WTC11 (cell line): ENCODE measurements around the gene PPP1R14C. TPM values are rescaled to one million over a fixed set of nuclear protein-coding genes. Genes with fewer than 3 reads are reported as not detected.

Experiments used
- ATAC-seq: fragments of 200-7000 bp; cut with Tn5 transposase; 2 replicates; pipeline ENCODE4 v1.10.0; 2021; ENCODE audit warnings: mild to moderate bottlenecking, moderate library complexity
- CTCF ChIA-PET: fragments of 300-600 bp; sonication (Branson Sonifier 250); formaldehyde crosslinking; loops from one replicate; lab custom pipeline; 2021; ENCODE audit warnings: antibody characterized with exemption; lab: Charles Lee
- POLR2A ChIA-PET: fragments of 350-600 bp; sonication (Branson Sonifier 250); formaldehyde crosslinking; loops from one replicate; lab custom pipeline; 2021; ENCODE audit warnings: antibody characterized with exemption; lab: Charles Lee
- DNase-seq: peaks from one replicate; pipeline ENCODE4 v3.0.0; 2021; ENCODE audit warnings: low spot score
- H3K27ac Mint-ChIP-seq: 2 replicates; pipeline ENCODE4 v1.8.0; 2021; ENCODE audit warnings: mixed read lengths
- H3K27me3 Mint-ChIP-seq: 2 replicates; pipeline ENCODE4 v1.8.0; 2021; ENCODE audit warnings: low read depth, mild to moderate bottlenecking, moderate library complexity, mixed read lengths
- H3K36me3 Mint-ChIP-seq: 2 replicates; pipeline ENCODE4 v1.8.0; 2021; ENCODE audit warnings: mixed read lengths
- H3K4me1 Mint-ChIP-seq: 2 replicates; pipeline ENCODE4 v1.8.0; 2022; ENCODE audit warnings: mixed read lengths
- H3K4me3 Mint-ChIP-seq: 2 replicates; pipeline ENCODE4 v1.8.0; 2021; ENCODE audit warnings: mild to moderate bottlenecking, moderate library complexity, mixed read lengths
- H3K9me3 Mint-ChIP-seq: 2 replicates; pipeline ENCODE4 v1.8.0; 2021; ENCODE audit warnings: mixed read lengths
- ATF1 ChIP-seq: sonication (generic); formaldehyde crosslinking; IDR thresholded peaks from 2 replicates; pipeline ENCODE4 v1.8.1; 2023; ENCODE audit warnings: mild to moderate bottlenecking, moderate library complexity, missing genetic modification reagents
- CTCF ChIP-seq: fragments of 200-600 bp; IDR thresholded peaks from 2 replicates; pipeline ENCODE4 v1.8.0; 2022; ENCODE audit warnings: antibody characterized with exemption
- EMX1 ChIP-seq: fragments of 250-450 bp; sonication (Bioruptor Pico); IDR thresholded peaks from 2 replicates; pipeline ENCODE4 v1.8.0; 2021; ENCODE audit warnings: mild to moderate bottlenecking
- FOXJ3 ChIP-seq: sonication (generic); formaldehyde crosslinking; IDR thresholded peaks from 2 replicates; pipeline ENCODE4 v1.9.0; 2021; ENCODE audit warnings: missing genetic modification reagents, mild to moderate bottlenecking, borderline replicate concordance
- GTF2I ChIP-seq: fragments of 250-450 bp; sonication (Bioruptor Pico); conservative IDR thresholded peaks from 2 replicates; pipeline ENCODE4 v1.4.0; 2021; ENCODE audit warnings: mild to moderate bottlenecking
- MXD4 ChIP-seq: fragments of 250-450 bp; sonication (Bioruptor Pico); IDR thresholded peaks from 2 replicates; pipeline ENCODE4 v1.8.0; 2021; ENCODE audit warnings: mild to moderate bottlenecking, moderate library complexity, borderline replicate concordance
- NR1H2 ChIP-seq: sonication (generic); formaldehyde crosslinking; IDR thresholded peaks from 2 replicates; pipeline ENCODE4 v1.9.0; 2021; ENCODE audit warnings: mild to moderate bottlenecking, moderate library complexity, missing genetic modification reagents
- PRRX2 ChIP-seq: fragments of 250-450 bp; sonication (Bioruptor Pico); IDR thresholded peaks from 2 replicates; pipeline ENCODE4 v1.8.0; 2021; ENCODE audit warnings: mild to moderate bottlenecking
- SOX15 ChIP-seq: fragments of 250-450 bp; sonication (Bioruptor Pico); IDR thresholded peaks from 2 replicates; pipeline ENCODE4 v1.9.0; 2021; ENCODE audit warnings: mild to moderate bottlenecking
- TCF7 ChIP-seq: sonication (generic); formaldehyde crosslinking; IDR thresholded peaks from 2 replicates; pipeline ENCODE4 v1.8.0; 2022; ENCODE audit warnings: mild to moderate bottlenecking, low read depth, missing genetic modification reagents, moderate library complexity
- ZNF532 ChIP-seq: fragments of 250-450 bp; sonication (Bioruptor Pico); IDR thresholded peaks from 2 replicates; pipeline ENCODE4 v1.9.0; 2021; ENCODE audit warnings: mild to moderate bottlenecking, borderline replicate concordance
- ZNF671 ChIP-seq: fragments of 250-450 bp; sonication (Bioruptor Pico); IDR thresholded peaks from 2 replicates; pipeline ENCODE4 v1.8.0; 2021; ENCODE audit warnings: mild to moderate bottlenecking
- total RNA-seq: library from RNA; stranded (reverse); gene quantifications from 3 replicates; pipeline ENCODE4 v1.2.3, GENCODE V29; 2021
- TF ChIP-seq, protein P1 (sequence below): sonication (generic); formaldehyde crosslinking; IDR thresholded peaks from 2 replicates; pipeline ENCODE4 v1.8.0; 2023; ENCODE audit warnings: mild to moderate bottlenecking, missing genetic modification reagents
- TF ChIP-seq, protein P2 (sequence below): fragments of 250-450 bp; sonication (Bioruptor Pico); IDR thresholded peaks from 2 replicates; pipeline ENCODE4 v1.9.0; 2021; ENCODE audit warnings: mild to moderate bottlenecking
- TF ChIP-seq, protein P3 (sequence below): fragments of 250-450 bp; sonication (Bioruptor Pico); IDR thresholded peaks from 2 replicates; pipeline ENCODE4 v1.9.0; 2021; ENCODE audit warnings: moderate library complexity, mild to moderate bottlenecking, inconsistent platforms, borderline replicate concordance
- TF ChIP-seq, protein P4 (sequence below): fragments of 250-450 bp; sonication (Bioruptor Pico); IDR thresholded peaks from 2 replicates; pipeline ENCODE4 v1.9.0; 2021; ENCODE audit warnings: mild to moderate bottlenecking

Gene PPP1R14C
- total RNA-seq, 1 experiment from 2014 or later, result 1.1 TPM

- H3K9me3 Mint-ChIP-seq, result peaks cover 9% of the 10 kb centered on the region
- POLR2A ChIA-PET, result no interaction called here
- ATAC-seq, result no peak
Measured at GRCh38 chr6:150230164-150230561, 87.3 kb downstream of the PPP1R14C start.

DNA sequence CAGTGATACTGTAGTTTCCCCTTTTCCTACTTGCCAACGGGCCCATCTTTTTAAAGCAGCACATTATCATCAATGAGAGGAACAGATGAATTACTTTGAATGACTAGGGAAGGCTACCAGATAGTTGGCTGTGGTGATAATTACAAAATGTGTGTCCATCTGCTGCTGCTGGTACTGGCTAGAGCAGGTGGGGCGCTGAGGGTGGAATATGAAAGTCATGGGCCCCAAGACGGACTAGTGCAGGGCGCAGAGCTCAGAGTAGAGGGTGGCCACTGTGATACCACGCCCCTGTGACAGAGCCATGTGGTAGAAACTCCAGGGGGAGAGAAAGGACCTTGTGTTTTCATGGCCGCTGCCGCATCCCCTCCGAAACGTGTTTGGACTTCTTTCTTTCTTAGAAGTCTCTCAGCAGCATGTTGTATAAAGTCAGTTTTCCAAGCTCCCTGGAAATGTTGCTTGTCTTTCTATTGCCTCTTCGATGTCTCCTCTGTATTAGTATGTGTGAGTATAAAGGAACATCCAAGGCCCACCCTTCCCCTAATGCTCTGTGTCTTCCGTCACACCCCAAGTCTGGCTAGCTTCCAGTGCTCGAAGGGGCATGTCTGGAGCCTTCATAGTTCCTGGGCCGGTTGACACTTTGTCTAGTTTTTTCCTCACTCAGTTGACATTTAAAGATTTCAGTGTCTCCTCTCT is 88.1 kb downstream of the PPP1R14C start:
- ATAC-seq, result no peak
- DNase-seq, result no peak
- Mint-ChIP-seq H3K27me3 (peaks cover 66% of the 10 kb centered on the region), H3K4me3 (no peak overlapping the region), H3K27ac (no peak overlapping the region), H3K36me3 (no peaks in the 10 kb centered on the region), H3K9me3 (peaks cover 9% of the 10 kb centered on the region), H3K4me1 (peaks cover 28% of the 10 kb centered on the region)
- POLR2A ChIA-PET, result no interaction called here
- CTCF ChIA-PET, result no interaction called here
- TF ChIP-seq SOX15 (no peak), NR1H2 (CRISPR knock-in tag) (no peak), PRRX2 (CRISPR knock-in tag) (no peak), TCF7 (CRISPR knock-in tag) (no peak), ZNF671 (CRISPR knock-in tag) (no peak)
- TF ChIP-seq, protein P1, sequence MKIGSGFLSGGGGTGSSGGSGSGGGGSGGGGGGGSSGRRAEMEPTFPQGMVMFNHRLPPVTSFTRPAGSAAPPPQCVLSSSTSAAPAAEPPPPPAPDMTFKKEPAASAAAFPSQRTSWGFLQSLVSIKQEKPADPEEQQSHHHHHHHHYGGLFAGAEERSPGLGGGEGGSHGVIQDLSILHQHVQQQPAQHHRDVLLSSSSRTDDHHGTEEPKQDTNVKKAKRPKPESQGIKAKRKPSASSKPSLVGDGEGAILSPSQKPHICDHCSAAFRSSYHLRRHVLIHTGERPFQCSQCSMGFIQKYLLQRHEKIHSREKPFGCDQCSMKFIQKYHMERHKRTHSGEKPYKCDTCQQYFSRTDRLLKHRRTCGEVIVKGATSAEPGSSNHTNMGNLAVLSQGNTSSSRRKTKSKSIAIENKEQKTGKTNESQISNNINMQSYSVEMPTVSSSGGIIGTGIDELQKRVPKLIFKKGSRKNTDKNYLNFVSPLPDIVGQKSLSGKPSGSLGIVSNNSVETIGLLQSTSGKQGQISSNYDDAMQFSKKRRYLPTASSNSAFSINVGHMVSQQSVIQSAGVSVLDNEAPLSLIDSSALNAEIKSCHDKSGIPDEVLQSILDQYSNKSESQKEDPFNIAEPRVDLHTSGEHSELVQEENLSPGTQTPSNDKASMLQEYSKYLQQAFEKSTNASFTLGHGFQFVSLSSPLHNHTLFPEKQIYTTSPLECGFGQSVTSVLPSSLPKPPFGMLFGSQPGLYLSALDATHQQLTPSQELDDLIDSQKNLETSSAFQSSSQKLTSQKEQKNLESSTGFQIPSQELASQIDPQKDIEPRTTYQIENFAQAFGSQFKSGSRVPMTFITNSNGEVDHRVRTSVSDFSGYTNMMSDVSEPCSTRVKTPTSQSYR, result no peak
- TF ChIP-seq, protein P2, sequence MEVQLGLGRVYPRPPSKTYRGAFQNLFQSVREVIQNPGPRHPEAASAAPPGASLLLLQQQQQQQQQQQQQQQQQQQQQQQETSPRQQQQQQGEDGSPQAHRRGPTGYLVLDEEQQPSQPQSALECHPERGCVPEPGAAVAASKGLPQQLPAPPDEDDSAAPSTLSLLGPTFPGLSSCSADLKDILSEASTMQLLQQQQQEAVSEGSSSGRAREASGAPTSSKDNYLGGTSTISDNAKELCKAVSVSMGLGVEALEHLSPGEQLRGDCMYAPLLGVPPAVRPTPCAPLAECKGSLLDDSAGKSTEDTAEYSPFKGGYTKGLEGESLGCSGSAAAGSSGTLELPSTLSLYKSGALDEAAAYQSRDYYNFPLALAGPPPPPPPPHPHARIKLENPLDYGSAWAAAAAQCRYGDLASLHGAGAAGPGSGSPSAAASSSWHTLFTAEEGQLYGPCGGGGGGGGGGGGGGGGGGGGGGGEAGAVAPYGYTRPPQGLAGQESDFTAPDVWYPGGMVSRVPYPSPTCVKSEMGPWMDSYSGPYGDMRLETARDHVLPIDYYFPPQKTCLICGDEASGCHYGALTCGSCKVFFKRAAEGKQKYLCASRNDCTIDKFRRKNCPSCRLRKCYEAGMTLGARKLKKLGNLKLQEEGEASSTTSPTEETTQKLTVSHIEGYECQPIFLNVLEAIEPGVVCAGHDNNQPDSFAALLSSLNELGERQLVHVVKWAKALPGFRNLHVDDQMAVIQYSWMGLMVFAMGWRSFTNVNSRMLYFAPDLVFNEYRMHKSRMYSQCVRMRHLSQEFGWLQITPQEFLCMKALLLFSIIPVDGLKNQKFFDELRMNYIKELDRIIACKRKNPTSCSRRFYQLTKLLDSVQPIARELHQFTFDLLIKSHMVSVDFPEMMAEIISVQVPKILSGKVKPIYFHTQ, result no peak

More at GRCh38 chr6:150230164-150230561, 87.3 kb downstream of the PPP1R14C start:
- Mint-ChIP-seq H3K27me3 (peaks cover 68% of the 10 kb centered on the region), H3K27ac (no peak overlapping the region), H3K36me3 (no peaks in the 10 kb centered on the region), H3K4me3 (no peak overlapping the region), H3K4me1 (peaks cover 36% of the 10 kb centered on the region)
- no peak for DNase-seq
- CTCF ChIA-PET, result no interaction called here
- TF ChIP-seq MXD4 (CRISPR knock-in tag) (no peak), CTCF (no peak), FOXJ3 (CRISPR knock-in tag) (no peak), ATF1 (no peak), ZNF671 (CRISPR knock-in tag) (no peak), GTF2I (CRISPR knock-in tag) (no peak), EMX1 (CRISPR knock-in tag) (no peak), ZNF532 (no peak)
- TF ChIP-seq, protein P3, sequence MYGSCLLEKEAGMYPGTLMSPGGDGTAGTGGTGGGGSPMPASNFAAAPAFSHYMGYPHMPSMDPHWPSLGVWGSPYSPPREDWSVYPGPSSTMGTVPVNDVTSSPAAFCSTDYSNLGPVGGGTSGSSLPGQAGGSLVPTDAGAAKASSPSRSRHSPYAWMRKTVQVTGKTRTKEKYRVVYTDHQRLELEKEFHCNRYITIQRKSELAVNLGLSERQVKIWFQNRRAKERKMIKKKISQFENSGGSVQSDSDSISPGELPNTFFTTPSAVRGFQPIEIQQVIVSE, result no peak
- TF ChIP-seq, protein P4, sequence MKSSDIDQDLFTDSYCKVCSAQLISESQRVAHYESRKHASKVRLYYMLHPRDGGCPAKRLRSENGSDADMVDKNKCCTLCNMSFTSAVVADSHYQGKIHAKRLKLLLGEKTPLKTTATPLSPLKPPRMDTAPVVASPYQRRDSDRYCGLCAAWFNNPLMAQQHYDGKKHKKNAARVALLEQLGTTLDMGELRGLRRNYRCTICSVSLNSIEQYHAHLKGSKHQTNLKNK (CRISPR knock-in tag), result no peak
